Smooth muscle cell (in vitro differentiated cells): ENCODE data around the gene UCMA. TPM values are rescaled to one million over a fixed set of nuclear protein-coding genes. Genes with fewer than 3 reads are reported as not detected.

Experiments
- DNase-seq: peaks from one replicate; lab custom pipeline; 2025; ENCODE audit not compliant: unreplicated experiment; lab: John Stamatoyannopoulos, UW
- H2AFZ ChIP-seq: fragments of 200-600 bp; sonication (generic); 2 replicates; pipeline ENCODE4 v1.6.0; 2016; ENCODE audit warnings: antibody characterized with exemption, low read depth, mild to moderate bottlenecking
- H3F3A ChIP-seq: fragments of 200-600 bp; sonication (generic); 2 replicates; pipeline ENCODE4 v1.6.0; 2017; ENCODE audit warnings: antibody characterized with exemption, low read depth
- H3K27ac ChIP-seq: fragments of 200-600 bp; sonication (generic); 2 replicates; pipeline ENCODE4 v1.5.1; 2016; ENCODE audit warnings: low read depth, mild to moderate bottlenecking
- H3K27me3 ChIP-seq: fragments of 200-600 bp; sonication (generic); 2 replicates; pipeline ENCODE4 v1.6.1; 2016; ENCODE audit warnings: low read depth, mild to moderate bottlenecking
- H3K36me3 ChIP-seq: fragments of 200-600 bp; sonication (generic); 2 replicates; pipeline ENCODE4 v1.5.1; 2016; ENCODE audit warnings: low read depth
- H3K4me1 ChIP-seq: fragments of 200-600 bp; sonication (generic); 2 replicates; pipeline ENCODE4 v1.5.1; 2016; ENCODE audit warnings: low read depth
- H3K4me2 ChIP-seq: fragments of 200-600 bp; sonication (generic); 2 replicates; pipeline ENCODE4 v1.6.0; 2016; ENCODE audit warnings: mild to moderate bottlenecking
- H3K4me3 ChIP-seq: fragments of 200-600 bp; sonication (generic); 2 replicates; pipeline ENCODE4 v1.5.1; 2016; ENCODE audit warnings: mild to moderate bottlenecking
- H3K79me2 ChIP-seq: fragments of 200-600 bp; sonication (generic); 2 replicates; pipeline ENCODE4 v1.6.0; 2016; ENCODE audit warnings: low read depth, mild to moderate bottlenecking
- H3K9ac ChIP-seq: fragments of 200-600 bp; sonication (generic); 2 replicates; pipeline ENCODE4 v1.6.0; 2016; ENCODE audit warnings: low read depth
- H3K9me3 ChIP-seq: fragments of 200-600 bp; sonication (generic); replicated peaks from 2 replicates; pipeline ENCODE4 v1.5.1; 2016; ENCODE audit warnings: low read depth
- H4K20me1 ChIP-seq: fragments of 200-600 bp; sonication (generic); 2 replicates; pipeline ENCODE4 v1.6.0; 2016; ENCODE audit warnings: low read depth
- WGBS: methylation state at CpG from one replicate; pipeline ENCODE4 v1.1.7; 2016; ENCODE audit warnings: low lambda C conversion rate; 5-methylcytosine and 5-hydroxymethylcytosine counted together
- polyA plus RNA-seq: library from polyadenylated mRNA; unstranded; fragments of >200 nt; fragmentation: Nextera tagmentation; extraction: Ambion mirVana; gene quantifications from 2 replicates; pipeline ENCODE4 v1.2.1, GENCODE V29; 2016
- total RNA-seq: library from RNA; depleted of rRNA; stranded (reverse); fragments of >200 nt; gene quantifications from 2 replicates; pipeline ENCODE4 v1.2.3, GENCODE V29; 2014
- TF ChIP-seq, protein P1 (sequence below): fragments of 200-600 bp; sonication (generic); IDR thresholded peaks from 2 replicates; pipeline ENCODE4 v1.5.1; 2017; ENCODE audit warnings: borderline replicate concordance, mild to moderate bottlenecking, antibody characterized with exemption; ENCODE audit not compliant: insufficient read depth, poor library complexity, severe bottlenecking

The UCMA gene
- total and polyA plus RNA-seq, 2 experiments from 2014 or later = not detected

DNA sequence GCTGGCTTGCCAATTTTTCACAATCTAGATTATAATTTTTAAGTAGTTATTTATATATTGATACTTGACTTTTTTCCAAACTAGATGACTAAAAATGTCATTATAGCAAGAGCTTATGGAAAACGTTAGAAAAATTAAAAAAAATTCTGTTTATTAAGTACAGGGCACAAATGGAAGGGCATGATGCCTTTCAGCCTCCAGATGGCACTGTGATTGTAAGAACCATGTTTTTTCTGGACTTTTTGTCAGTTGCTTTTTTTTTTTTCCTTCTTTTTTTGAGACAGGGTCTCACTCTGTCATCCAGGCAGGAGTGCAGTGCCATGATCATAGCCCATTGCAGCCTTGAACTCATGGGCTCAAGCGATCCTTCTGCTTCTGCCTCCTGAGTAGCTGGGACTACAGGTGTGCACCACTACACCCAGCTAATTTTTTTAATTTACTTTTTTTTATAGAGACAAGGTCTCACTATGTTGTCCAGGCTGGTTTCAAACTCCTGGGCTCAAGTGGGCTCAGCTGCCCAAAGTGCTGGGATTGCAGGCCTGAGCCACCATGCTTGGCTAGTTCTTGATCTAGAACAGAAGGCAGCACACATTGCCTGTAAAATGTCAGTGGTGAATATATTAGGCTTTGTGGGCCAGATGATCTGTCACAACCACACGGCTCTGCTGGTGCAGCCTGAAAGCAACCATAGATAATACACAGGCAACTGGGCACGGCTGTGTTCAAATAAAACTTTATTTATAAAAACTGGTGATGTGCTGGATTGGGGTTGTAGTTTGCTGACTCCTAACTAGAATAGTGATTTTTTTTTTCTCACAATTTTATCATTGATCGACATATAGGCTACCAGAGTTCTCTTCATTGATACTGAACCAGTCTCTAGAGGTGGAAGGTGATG lies 27.4 kb downstream of the UCMA start:
- H3K4me2 ChIP-seq = no peak overlapping the region
- TF ChIP-seq, protein P1, sequence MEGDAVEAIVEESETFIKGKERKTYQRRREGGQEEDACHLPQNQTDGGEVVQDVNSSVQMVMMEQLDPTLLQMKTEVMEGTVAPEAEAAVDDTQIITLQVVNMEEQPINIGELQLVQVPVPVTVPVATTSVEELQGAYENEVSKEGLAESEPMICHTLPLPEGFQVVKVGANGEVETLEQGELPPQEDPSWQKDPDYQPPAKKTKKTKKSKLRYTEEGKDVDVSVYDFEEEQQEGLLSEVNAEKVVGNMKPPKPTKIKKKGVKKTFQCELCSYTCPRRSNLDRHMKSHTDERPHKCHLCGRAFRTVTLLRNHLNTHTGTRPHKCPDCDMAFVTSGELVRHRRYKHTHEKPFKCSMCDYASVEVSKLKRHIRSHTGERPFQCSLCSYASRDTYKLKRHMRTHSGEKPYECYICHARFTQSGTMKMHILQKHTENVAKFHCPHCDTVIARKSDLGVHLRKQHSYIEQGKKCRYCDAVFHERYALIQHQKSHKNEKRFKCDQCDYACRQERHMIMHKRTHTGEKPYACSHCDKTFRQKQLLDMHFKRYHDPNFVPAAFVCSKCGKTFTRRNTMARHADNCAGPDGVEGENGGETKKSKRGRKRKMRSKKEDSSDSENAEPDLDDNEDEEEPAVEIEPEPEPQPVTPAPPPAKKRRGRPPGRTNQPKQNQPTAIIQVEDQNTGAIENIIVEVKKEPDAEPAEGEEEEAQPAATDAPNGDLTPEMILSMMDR = peak; percentile 59
- WGBS = 69% methylated on average over 5 of the region's 5 CpGs
- no peak overlapping the region for H3K27ac ChIP-seq
- H3K4me3 ChIP-seq = no peak overlapping the region
- no peaks in the 10 kb centered on the region for H3K79me2 ChIP-seq
- H3K9ac ChIP-seq = no peak overlapping the region
- no peaks in the 10 kb centered on the region for H3K9me3 ChIP-seq
- no peak for DNase-seq
- H3K4me1 ChIP-seq = no peaks in the 10 kb centered on the region
- no peaks in the 10 kb centered on the region for H4K20me1 ChIP-seq
- no peaks in the 10 kb centered on the region for H3K27me3 ChIP-seq
- H2AFZ ChIP-seq = no peak overlapping the region
- H3K36me3 ChIP-seq = no peaks in the 10 kb centered on the region
- H3F3A ChIP-seq = no peaks in the 10 kb centered on the region

DNA sequence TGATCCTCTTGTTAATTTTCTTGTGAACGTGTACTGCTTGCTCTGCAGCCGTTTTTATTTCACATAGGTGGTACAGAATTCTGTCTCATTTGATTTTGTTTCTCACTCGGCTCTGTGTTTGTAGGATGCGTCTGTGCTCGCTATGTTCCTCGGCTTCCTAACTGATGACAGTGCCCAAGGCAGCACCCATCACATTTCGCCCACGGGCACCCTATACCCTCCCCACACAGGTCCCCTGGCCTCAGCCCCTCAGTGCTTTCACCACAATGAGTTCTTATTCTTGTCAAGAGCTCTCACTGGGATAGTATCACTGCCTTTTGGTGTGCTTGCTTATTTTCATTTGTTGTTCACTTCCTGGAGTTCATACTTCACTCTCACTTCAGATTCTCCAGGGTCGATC lies 28.1 kb downstream of the UCMA start:
- Histone ChIP-seq H3K4me2 (no peak overlapping the region), H3K4me3 (no peak overlapping the region), H3K36me3 (no peaks in the 10 kb centered on the region), H3K9ac (no peak overlapping the region), H3K9me3 (no peaks in the 10 kb centered on the region), H4K20me1 (no peaks in the 10 kb centered on the region), H3K79me2 (no peaks in the 10 kb centered on the region), H2AFZ (no peak overlapping the region), H3F3A (no peaks in the 10 kb centered on the region), H3K27ac (no peak overlapping the region), H3K27me3 (no peaks in the 10 kb centered on the region), H3K4me1 (no peaks in the 10 kb centered on the region)
- DNase-seq = no peak
- 95% methylated on average over 9 of the region's 9 CpGs for WGBS
- TF ChIP-seq, protein P1 = no peak

DNA sequence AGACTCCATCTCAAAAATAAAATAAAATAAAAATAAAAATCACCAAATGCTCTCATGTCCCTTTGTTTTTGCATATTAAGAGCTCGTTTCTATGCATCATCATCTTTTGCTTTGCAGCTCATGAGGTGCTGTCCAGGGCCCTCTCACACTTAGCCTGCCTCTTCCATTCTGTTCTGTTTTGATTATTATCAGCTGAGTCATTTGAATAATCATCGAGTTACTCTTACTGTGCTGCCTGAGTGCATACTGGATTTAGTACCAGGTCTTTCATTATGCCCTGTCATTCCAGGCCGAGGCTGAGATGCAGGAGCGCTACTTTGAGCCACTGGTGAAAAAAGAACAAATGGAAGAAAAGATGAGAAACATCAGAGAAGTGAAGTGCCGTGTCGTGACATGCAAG lies 33.0 kb downstream of the UCMA start:
- Histone ChIP-seq H3K36me3 (no peaks in the 10 kb centered on the region), H3F3A (no peaks in the 10 kb centered on the region), H3K27ac (no peak overlapping the region), H2AFZ (no peak overlapping the region), H4K20me1 (no peaks in the 10 kb centered on the region), H3K9ac (no peak overlapping the region), H3K9me3 (no peaks in the 10 kb centered on the region), H3K4me1 (no peaks in the 10 kb centered on the region), H3K4me2 (no peak overlapping the region), H3K79me2 (no peaks in the 10 kb centered on the region), H3K4me3 (no peak overlapping the region), H3K27me3 (no peaks in the 10 kb centered on the region)
- no peak for DNase-seq
- TF ChIP-seq, protein P1 = no peak
- WGBS = 88% methylated on average over 6 of the region's 6 CpGs

DNA sequence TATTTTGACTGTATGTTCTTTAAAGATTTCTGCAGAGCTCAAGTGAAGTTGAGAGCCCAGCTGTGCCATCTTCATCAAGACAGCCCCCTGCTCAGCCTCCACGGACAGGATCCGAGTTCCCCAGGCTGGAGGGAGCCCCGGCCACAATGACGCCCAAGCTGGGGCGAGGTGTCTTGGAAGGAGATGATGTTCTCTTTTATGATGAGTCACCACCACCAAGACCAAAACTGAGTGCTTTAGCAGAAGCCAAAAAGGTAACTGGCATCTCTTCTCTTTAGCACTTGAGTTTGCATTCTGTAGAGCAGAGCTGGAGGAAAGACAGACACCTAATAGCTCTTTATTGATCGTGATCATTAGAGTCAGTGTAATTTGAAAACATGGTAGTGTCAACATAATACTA lies 39.2 kb downstream of the UCMA start:
- H3K4me3 ChIP-seq = no peak overlapping the region
- H3F3A ChIP-seq = no peaks in the 10 kb centered on the region
- H3K27ac ChIP-seq = no peak overlapping the region
- H3K9me3 ChIP-seq = no peaks in the 10 kb centered on the region
- no peaks in the 10 kb centered on the region for H3K36me3 ChIP-seq
- no peaks in the 10 kb centered on the region for H3K4me1 ChIP-seq
- H4K20me1 ChIP-seq = no peaks in the 10 kb centered on the region
- DNase-seq = no peak
- no peaks in the 10 kb centered on the region for H3K27me3 ChIP-seq
- no peak overlapping the region for H3K9ac ChIP-seq
- H3K4me2 ChIP-seq = no peak overlapping the region
- TF ChIP-seq, protein P1 = no peak
- H2AFZ ChIP-seq = no peak overlapping the region
- H3K79me2 ChIP-seq = no peaks in the 10 kb centered on the region
- WGBS = 95% methylated on average over 6 of the region's 6 CpGs
